ENCODE results near the gene SKOR1.

The SKOR1 gene

DNA sequence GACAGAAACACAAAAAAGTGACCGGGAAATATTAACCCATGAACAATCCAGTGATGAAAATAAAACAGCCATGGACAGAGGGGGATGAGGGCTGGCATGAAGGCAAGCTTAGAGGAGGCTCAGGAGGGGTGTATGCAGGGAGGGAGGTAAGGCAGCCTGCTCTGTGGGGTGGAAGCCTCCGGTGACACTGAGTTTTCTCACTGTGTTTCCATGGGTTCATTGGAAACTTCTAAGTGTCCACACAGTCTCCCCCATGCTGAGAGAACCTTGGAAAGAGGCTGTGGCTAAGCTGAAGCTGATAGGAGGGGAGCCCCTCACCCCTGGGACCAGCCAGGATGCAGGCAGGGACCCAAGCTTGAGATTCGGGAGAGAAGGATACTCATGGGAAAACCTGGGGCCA, 6.8 kb upstream of the SKOR1 start:
- no peak for DNase-seq (ENCODE audit: low read depth)

DNA sequence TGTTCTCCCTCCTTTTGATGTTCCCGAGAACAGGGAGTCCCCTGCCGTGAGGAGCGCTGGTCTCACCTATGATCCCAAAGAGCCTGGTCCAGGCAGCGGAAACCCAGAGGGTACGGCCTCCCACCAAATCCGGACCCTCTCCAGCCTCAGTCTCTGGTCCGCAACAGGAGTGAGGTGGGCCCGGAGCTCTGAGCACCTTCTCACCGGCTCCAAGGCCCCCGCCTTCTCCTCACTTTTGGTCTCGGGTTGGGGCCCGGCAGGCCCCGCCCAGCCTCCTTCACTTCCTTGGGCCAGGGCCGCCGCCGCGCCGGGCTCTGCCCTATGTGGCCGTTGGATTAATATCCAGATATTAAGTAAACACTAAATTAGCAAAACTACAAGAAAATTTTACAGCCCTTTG, 5.7 kb upstream of the SKOR1 start:
- DNase-seq (ENCODE audit: low read depth) = no peak

DNA sequence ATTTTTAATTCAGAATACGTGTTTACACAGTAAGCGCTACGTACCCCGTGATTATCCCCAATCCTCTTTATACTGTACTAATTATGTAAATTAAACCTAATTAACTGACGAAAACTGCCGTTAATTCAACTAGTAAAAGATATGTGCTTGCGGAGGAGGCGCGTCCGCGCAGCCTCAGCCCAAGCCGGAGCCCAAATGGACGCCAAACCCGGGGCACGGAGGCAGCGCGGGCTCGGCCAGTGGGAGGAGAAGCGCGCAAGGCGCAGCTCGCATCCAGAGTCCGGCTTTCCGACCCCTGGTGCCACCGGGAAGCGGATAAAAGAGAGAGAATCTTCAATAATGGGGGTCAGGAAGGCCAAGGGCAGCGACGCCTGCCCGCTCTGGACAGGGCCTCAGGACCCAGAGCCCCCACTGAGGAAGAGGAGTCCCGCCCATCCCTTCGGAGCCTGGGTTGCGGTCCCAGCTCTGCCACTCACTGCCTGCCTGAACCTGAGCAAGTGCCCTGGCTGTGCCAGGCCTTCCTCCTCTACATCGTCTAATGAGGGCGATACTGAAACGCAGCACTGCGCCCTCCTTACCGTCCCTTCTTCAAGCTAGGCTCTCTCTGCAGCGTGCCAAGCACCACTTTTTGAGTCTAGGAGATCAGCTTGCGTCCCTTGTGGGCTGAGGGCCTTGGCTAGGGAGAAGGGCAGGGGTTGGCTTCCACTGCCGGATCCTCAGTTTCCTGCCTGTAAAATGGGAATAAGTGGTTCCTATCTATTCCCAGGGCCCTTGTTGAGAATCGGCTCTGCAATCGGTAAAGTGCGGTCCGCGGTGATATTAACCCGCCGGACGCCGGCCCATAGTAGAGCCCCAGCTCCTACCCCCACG, 5.0 kb upstream of the SKOR1 start:
- DNase-seq (ENCODE audit: low read depth) = no peak

DNA sequence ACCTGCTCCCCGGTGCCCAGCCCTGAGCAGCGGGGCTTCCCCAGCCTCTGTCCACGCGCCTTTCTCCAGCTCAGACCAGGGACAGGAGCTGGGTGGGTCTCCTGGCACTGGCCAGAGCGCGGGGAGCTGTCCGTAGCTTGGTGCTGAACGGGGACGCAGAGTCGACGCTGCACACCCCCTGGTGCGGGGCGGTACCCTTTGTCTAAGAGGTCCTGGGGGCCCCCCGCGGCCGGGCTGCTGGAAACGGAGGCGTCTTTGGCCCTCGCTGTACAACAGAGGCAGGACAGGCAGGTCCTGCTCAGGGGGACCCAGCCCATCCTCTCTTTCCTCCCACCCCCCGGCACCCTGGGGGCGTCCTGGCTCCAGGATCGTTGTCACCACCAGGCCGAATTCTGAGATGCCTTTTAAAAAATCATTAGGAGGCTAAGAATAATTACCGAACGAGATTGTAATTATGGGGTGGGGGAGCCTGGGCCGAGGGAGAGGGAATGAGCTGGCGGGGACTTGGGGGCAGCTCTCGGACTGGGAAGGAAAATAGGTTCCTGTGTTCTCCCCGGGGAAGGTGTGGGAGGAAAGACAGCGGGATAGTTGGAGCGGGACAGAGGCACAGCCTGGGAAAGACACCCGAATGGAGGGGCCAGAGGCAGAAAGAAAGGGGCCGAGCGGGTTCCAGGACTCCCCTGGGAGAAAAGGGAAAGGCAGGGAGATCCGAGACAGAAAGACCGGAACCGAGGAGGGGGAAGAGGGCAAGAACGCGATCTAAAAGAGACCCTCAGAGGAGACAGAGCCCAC, 4.1 kb upstream of the SKOR1 start:
- no peak for DNase-seq (ENCODE audit: low read depth)

DNA sequence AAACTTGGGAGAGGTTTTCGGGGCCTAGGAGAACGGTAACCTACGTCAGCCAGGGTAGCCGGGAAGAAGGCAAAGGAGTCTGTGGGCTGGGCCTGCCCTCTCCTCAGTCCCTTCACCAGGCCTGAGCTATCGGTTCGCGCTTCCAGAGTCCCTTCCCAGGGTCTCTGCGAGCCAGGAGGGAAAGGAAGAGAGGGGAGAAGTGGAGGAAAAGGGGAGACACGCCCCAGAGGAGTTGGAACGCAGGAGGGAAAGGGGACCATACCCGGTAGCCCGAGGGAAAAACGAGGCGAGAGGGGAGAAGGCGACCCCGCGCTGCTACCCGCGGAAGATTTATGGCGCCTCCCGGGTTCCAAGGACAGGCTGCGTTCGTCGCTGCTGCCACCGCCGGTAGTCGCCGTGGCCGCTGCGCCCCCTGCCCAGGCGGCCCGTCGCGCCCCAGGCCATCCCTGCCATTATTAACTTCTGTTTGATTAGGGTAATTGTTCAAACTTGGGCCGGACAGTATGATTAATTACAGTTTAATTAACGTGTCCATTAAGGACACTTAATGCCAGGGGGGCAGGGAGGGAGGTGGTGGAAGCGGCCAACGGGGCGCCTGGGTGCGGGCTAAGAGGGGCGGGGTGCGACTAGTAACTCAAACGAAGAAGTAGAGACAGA, 3.4 kb upstream of the SKOR1 start:
- DNase-seq (ENCODE audit: low read depth) = no peak

DNA sequence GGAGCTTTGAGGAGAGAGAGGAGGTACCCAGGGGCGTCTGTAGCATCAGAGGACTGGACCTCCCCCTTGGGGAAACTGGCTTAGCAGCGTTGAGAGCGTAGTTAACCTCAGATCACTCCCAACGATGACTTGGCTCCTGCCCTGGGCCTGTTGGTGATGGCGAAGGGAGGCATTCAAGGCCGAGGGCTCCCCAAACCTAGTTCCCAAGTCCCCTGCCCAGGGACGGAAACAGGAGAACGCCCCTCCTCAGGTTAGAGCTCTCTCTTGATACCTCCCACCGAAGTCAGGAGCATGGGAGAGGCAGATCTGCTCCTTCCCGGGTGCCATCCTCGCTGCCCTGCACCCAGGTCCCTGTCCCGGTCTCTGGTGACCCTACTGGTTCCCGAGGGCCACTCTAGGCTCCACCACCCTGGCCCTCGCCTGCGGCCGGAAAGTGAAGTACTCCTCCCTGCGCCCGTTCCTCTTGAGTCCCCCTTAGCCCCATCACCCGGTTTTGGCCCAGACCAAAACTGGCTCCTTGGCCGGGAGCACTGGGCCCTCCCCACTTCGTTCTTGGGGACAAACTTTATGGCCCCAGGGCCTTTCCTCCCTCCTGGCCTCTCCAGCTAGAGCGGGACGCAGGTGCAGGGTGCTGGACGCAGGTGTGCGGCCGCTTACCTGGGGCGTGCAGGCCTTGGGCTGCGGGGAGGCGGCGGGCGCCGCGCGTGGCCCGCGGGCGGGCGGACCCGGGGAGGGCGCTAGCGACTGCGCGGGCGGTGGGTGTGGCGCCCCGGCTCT, 2.6 kb upstream of the SKOR1 start:
- DNase-seq (ENCODE audit: low read depth) = no peak

DNA sequence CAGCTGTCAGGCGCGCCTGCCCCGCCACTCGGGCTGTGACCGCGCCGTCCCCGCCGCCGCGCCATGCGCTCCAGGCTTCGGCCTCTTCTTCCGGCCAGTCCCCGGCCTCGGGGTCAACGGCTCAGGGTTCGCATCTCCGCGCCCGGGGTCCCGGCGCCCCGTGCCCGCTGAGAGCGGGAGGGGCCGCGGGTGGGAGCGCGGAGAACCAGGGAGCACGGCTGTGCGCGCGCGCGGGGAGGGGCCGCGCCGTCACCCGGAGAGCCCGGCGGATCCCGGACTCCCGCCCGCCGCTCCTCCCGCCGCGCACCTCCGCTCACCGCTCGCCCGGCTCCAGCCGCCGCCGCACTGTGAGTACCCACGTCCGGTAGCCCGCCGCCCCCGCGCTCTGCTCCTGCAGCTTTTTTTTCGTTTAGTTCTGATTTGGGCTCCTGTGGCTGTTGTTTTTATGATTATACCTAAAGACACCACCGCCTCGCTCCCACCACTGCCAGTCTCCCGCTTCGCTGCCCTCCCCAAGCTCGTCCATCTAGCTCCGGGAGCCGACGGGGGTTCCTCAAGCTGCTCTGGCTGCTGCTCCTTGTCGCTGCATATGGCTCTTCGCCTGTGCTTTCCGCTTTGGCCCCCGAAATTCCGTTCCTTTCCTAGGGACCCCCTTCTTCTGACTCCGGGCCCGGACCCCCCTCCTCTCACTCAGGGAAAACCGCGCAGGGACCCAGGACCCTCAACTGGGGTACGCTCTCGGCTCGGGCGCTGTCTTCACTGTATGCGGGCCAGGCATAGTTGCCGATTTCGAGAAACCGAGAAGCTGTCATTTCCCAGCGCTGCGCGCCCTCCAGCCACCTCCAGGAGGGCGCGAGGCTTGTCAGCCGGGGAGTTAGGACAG, 1.8 kb upstream of the SKOR1 start:
- no peak for DNase-seq (ENCODE audit: low read depth)

DNA sequence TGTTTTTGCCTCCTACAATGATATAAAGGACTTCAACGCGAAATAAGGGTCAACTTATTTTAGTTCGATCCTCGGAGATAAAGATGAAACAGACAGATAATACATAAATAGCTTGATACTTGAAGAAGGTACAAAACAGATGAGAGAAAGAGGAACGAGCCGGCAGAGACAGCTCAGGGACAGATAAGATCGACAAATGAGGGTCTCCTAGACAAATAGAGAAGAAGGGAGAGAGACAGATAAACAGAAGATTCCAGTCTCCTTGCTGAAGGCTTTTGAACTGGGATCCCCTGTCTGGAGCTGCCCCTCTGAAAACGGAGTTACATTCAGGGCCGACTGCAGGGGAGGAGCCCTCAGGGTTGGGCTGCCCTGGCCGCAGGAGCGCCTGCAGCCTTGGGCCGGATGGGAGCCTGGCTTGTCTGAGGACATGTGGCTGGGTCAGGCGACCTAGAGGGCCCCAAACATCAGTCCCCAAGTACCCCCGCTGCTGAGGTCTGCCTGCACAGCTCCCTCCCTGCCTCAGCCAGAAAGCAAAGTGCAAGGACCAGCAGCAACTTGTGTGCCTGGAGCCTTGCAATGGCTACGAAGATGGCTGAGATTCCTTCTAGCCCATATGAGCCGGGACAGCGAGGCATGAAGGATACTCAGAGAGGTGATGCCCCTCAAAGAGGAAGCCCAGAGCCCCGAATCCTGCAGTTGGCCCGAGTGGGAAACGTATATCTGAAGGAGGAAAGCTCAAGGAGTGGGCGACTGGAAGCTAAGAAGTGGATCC, 926 bp upstream of the SKOR1 start:
- DNase-seq (ENCODE audit: low read depth) = no peak

DNA sequence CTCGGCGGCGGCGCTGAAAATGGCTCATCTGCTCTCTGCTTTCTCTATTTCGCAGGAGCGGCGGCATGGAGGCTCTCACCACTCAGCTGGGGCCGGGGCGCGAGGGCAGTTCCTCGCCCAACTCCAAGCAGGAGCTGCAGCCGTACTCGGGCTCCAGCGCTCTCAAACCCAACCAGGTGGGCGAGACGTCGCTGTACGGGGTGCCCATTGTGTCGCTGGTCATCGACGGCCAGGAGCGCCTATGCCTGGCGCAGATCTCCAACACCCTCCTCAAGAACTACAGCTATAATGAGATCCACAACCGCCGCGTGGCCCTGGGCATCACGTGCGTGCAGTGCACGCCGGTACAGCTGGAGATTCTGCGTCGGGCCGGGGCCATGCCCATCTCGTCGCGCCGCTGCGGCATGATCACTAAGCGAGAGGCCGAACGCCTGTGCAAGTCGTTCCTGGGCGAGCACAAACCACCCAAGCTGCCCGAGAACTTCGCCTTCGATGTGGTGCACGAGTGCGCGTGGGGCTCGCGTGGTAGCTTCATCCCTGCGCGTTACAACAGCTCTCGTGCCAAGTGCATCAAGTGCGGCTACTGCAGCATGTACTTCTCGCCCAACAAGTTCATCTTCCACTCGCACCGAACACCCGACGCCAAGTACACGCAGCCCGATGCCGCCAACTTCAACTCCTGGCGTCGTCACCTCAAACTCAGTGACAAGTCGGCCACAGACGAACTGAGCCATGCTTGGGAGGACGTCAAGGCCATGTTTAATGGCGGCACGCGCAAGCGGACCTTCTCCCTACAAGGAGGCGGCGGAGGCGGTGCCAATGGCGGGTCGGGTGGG, 790 bp downstream of the SKOR1 start:
- DNase-seq (ENCODE audit: low read depth) = no peak

DNA sequence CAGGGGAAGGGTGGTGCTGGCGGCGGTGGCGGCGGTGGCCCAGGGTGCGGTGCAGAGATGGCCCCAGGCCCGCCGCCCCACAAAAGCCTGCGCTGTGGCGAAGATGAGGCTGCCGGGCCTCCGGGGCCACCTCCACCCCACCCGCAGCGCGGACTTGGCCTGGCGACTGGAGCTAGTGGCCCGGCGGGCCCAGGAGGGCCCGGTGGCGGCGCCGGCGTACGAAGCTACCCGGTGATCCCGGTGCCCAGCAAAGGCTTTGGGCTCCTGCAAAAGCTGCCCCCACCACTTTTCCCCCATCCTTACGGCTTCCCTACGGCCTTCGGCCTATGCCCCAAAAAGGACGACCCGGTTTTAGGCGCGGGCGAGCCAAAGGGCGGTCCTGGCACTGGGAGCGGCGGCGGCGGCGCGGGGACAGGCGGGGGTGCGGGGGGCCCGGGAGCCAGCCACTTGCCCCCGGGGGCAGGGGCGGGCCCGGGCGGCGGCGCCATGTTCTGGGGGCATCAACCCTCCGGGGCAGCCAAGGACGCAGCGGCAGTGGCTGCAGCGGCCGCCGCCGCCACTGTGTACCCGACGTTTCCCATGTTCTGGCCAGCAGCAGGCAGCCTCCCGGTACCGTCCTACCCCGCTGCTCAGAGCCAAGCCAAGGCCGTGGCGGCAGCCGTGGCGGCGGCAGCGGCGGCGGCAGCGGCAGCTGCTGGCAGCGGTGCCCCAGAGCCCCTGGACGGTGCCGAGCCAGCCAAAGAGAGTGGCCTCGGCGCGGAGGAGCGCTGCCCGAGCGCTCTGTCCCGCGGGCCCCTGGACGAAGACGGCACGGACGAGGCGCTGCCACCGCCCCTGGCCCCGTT, 1.6 kb downstream of the SKOR1 start:
- DNase-seq (ENCODE audit: low read depth) = no peak

DNA sequence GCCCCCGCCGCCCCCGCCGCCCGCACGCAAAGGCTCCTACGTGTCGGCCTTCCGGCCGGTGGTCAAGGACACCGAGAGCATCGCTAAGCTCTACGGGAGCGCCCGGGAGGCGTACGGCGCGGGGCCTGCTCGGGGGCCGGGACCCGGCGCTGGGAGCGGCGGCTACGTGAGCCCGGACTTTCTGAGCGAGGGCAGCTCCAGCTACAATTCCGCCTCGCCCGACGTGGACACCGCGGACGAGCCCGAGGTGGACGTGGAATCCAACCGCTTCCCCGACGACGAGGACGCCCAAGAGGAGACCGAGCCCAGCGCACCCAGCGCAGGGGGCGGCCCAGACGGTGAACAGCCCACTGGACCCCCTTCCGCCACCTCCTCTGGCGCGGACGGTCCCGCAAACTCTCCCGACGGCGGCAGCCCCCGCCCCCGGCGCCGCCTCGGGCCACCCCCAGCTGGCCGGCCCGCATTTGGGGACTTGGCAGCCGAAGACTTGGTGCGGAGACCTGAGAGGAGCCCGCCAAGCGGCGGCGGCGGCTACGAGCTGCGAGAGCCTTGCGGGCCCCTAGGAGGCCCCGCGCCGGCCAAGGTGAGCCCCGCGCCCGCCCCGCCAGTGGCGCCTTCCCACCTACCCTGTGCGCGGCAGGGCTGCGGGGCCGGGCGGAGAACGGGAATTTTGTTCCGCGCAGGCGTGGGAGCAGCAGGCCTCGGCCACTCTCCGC, 2.4 kb downstream of the SKOR1 start:
- DNase-seq (ENCODE audit: low read depth) = no peak

DNA sequence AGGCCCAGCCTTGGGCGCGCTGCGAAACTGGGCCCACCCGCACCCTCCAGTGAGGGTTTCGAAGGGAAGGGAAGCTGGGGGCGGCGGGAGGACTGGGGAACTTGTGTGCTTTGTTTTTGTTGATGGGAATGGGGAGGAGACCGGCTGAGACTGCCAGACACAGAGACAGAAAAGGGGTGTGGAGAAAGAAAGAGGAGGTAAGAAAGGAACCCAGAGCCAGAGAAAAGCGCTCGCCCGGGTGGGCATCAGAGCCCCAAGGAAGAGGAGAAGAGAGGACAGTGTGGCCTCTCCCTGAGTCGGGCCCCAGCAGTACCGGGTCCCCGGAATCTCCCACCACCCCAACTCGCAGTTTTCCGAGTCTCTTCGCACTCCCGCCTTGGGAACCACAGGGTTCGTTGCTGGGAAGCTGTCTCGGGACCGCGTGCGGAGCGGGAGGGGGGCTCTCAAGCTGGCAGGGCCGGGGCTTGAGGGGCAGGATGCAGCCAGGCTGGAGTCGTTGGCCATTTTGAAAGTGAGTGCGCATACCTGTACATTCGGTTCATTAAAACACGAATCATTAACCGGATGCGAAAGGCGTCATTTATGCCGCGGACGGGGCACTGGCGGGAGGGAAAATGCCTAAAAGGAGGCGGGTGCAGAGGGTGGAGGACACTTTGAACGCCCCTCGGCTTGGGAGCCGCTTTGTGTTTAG, 3.1 kb downstream of the SKOR1 start:
- DNase-seq (ENCODE audit: low read depth) = no peak

DNA sequence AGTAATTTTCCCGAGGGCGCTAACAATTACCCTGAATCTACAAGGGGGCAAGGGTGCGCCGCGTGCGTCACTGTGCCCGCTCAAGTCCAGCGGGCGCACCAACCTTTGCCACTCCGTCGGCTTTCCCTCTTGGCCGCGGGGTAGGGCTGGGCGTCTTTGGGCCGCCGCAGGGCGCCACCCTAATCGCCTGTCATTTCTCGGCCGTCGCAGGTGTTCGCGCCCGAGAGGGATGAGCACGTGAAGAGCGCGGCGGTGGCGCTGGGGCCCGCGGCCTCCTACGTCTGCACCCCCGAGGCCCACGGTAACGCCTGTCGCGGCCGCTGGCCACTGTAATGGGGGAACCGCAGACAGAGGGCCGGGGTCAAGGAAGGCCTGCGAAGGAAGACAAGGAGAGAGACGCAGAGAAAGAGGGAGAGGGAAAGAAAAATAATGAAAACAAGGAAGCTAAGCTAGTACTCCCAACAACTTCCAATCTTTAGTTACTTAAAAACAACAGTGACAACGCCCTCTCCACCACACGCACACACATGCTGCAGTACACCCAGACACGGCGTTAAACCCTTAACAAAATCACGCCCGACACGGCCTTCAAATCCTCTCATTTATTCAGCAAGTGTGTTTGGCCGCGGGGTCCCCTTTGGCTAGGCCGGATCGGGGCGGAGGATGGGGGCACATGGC, 3.8 kb downstream of the SKOR1 start:
- no peak for DNase-seq (ENCODE audit: low read depth)

DNA sequence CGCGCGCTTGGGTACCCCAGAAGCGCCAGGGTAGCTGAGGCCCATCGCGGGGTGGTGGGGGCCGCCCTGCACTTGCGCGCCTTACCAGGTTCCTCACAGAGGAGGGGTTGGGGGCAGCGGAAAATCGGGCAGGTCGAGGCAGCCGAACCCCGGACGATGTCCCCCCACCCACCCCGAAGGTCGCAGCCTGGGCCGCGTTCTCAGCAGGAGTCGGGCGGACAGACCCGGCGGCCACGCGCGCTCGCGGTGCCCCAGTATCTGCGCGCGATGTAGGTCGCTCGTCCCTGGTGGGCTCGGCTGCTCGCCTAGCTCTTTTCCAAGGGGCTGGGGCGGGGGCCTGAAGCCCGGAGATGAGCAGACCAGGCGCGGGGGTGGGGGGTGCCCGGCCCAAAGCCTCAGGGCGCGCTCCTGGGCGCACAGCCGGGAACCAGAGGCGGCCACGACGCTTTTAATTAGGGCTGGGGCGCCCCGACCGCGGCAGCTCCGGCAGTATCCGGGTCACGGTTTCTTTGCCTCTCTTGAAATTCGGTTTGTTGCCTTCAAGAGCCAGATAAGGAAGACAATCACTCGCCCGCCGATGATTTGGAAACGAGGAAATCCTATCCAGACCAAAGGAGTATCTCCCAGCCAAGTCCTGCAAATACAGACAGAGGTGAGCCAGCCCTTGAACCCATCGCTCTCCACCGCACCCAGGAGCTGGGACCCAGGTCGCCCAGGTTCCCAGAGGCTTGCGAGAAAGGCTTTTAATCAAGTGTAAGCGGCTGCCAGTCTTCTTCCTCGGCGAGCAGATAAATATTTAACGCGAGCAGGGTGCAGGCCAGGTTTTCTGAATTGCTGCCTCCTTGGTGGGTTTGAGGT, 4.6 kb downstream of the SKOR1 start:
- no peak for DNase-seq (ENCODE audit: low read depth)

DNA sequence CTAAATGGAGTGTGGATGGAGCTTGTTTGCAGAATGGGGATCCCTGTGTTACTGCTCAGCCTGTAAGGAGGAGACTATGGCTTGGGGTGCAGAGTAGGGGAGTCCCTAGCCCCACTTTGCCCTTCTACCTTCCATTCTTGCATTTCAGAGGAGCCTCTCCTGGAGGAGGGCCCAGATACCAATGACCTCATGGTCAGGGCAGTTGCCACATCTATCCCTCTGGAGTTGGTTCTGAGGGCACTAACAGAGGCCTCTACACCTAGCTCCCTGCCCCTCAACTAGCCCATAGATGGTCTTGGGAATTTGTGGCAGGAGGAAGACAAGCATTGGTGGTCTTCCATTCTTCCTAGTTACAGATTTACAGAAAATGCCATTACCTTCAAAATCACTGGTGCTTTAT, 6.1 kb downstream of the SKOR1 start:
- DNase-seq (ENCODE audit: low read depth) = no peak

Data from fibroblast of the conjunctiva (primary cell).